ENCODE measurements around the gene STAP2. TPM values are rescaled to one million over a fixed set of nuclear protein-coding genes. Genes with fewer than 3 reads are reported as not detected.

Gene STAP2
- total and polyA plus RNA-seq, 10 of the 15 experiments (the other 5 are each of a cell fraction or from before 2014, with no cell fraction given), result 0.84 to 22.4 (median 15.2) TPM

DNA sequence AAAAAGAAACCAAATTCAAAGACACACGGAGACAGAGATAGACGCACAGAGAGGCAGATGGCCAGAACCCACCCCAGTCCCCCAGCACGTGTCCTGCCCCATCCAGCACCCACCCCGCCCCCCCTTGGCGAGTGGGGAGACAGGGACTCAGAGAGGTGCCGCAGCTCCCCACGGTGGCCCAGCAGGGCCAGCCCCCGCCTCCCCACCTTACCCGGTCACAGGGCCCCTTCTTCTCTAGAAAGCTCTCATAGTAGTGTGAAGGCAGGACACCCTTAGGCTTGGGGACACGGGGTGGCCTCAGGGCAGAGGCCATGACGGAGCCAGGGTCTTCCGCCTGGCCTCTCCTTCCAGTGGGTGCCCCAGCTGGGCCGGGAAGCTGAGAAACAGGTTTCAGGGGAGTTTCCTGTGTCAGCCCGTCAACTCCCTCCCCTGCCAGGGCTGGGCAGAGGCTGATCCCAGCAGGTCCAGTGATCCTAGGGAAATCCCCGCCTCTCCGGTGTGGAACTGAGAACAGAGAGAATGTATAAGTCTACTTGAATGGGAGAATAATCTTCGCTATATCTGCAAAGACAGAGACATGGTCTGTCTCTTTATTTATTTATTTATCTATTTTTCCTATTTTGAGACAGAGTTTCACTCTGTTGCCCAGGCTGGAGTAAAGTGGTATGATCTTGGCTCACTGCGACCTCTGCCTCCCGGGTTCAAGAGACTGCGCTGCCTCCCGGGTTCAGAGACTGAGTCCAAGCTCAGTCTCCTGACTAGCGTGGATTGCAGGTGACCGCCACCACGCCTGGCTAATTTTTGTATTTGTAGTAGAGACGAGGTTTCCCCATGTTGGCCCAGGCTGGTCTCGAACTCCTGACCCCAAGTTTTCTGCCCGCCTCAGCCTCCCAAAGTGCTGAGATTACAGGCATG lies at the start of gene STAP2 (continued):
- TF ChIP-seq ZNF274 (IDR thresholded peaks at IDR 0.05; ENCODE audit: insufficient read depth, insufficient read length), result no peak
- TF ChIP-seq NR2C2 (IDR thresholded peaks at IDR 0.05; ENCODE audit: borderline replicate concordance, control insufficient read depth, insufficient read length, low read depth), result no peak

DNA sequence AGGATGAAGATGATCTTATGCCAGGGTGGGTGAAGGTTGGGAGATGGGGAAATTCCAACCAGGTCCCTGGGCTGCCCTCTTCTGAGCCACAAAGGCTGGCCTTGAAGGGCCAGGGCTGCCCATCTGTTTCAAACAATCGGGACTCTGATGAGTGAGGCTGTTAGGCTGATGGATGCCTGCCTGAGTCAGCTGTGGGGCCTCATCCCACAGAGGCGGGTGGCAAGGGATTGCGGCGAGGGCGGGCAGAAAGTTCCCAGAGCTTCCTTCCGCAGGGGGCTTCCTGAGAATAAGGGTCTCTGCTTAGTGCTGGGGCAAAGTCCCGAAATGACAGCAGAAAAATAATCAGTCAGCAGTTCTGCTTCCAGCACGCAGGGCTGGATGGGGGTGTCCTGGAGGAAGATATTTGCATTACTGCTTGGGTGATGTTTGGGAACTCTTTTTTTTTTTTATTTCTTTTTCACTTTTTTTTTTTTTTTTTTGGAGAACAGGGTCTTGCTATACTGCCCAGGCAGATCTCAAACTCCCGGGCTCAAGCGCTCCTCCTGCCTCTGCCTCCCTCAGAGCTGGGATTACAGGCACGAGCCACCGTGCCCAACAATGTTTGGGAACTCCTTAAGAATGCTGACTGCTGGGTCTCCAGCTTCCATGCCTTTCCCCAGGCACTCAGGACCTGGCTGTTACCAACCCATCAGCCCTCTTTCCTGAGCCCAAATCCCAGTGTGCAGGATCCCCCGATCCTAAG lies 47.6 kb upstream of the STAP2 start:
- Histone ChIP-seq H3K36me3 (ENCODE audit: control insufficient read depth in 2 of 2, insufficient read depth in 2 of 2, low read length in 1 of 2) (peaks cover 11 to 23% of the 10 kb centered on the region in 2 experiments; a peak in 3 of 4 replicates), H3K4me3 (no peak overlapping the region), H3K79me2 (ENCODE audit: control insufficient read depth, insufficient read depth, low read length) (peaks cover 55% of the 10 kb centered on the region), H2AFZ (ENCODE audit: control insufficient read depth, low read depth, low read length) (no peak overlapping the region), H3K9ac (ENCODE audit: control insufficient read depth, insufficient read depth, low read length) (no peak overlapping the region), H3K9me3 (replicated peaks; ENCODE audit: control insufficient read depth, insufficient read depth, low read length) (no peaks in the 10 kb centered on the region), H3K27ac (ENCODE audit: control insufficient read depth, insufficient read depth) (no peak overlapping the region; the same call in 1 of the 2 replicates), H3K27me3 (replicated peaks in 1 of 2; ENCODE audit: control insufficient read depth in 2 of 2, insufficient read depth in 2 of 2, low read length in 1 of 2) (no peaks in the 10 kb centered on the region), H3K4me1 (ENCODE audit: control insufficient read depth, insufficient read depth, low read length) (peaks cover 9% of the 10 kb centered on the region), H3K4me2 (ENCODE audit: control insufficient read depth, insufficient read depth) (no peak overlapping the region), H4K20me1 (ENCODE audit: control insufficient read depth, insufficient read depth) (peaks cover 7% of the 10 kb centered on the region)
- WGBS (ENCODE audit: insufficient coverage, insufficient replicate concordance, low lambda C conversion rate, missing lambda C conversion rate), result 88% methylated on average over 13 of the region's 13 CpGs
- TF ChIP-seq, protein P1, sequence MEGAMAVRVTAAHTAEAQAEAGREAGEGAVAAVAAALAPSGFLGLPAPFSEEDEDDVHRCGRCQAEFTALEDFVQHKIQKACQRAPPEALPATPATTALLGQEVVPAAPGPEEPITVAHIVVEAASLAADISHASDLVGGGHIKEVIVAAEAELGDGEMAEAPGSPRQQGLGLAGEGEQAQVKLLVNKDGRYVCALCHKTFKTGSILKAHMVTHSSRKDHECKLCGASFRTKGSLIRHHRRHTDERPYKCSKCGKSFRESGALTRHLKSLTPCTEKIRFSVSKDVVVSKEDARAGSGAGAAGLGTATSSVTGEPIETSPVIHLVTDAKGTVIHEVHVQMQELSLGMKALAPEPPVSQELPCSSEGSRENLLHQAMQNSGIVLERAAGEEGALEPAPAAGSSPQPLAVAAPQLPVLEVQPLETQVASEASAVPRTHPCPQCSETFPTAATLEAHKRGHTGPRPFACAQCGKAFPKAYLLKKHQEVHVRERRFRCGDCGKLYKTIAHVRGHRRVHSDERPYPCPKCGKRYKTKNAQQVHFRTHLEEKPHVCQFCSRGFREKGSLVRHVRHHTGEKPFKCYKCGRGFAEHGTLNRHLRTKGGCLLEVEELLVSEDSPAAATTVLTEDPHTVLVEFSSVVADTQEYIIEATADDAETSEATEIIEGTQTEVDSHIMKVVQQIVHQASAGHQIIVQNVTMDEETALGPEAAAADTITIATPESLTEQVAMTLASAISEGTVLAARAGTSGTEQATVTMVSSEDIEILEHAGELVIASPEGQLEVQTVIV (IDR thresholded peaks at IDR 0.05; ENCODE audit: borderline replicate concordance, partially characterized antibody), result no peak
- TF ChIP-seq SPI1 (IDR thresholded peaks at IDR 0.05; ENCODE audit: borderline replicate concordance, insufficient read depth, low read depth, low read length) (no peak), NFXL1 (IDR thresholded peaks at IDR 0.05; ENCODE audit: borderline replicate concordance) (no peak), POLR2AphosphoS5 (IDR thresholded peaks at IDR 0.05; ENCODE audit: low read length) (peak; percentile 23; the same call in 1 of the 2 replicates)
- TF ChIP-seq, protein P2, sequence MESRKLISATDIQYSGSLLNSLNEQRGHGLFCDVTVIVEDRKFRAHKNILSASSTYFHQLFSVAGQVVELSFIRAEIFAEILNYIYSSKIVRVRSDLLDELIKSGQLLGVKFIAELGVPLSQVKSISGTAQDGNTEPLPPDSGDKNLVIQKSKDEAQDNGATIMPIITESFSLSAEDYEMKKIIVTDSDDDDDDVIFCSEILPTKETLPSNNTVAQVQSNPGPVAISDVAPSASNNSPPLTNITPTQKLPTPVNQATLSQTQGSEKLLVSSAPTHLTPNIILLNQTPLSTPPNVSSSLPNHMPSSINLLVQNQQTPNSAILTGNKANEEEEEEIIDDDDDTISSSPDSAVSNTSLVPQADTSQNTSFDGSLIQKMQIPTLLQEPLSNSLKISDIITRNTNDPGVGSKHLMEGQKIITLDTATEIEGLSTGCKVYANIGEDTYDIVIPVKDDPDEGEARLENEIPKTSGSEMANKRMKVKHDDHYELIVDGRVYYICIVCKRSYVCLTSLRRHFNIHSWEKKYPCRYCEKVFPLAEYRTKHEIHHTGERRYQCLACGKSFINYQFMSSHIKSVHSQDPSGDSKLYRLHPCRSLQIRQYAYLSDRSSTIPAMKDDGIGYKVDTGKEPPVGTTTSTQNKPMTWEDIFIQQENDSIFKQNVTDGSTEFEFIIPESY (IDR thresholded peaks at IDR 0.05), result no peak
- TF ChIP-seq, protein P3, sequence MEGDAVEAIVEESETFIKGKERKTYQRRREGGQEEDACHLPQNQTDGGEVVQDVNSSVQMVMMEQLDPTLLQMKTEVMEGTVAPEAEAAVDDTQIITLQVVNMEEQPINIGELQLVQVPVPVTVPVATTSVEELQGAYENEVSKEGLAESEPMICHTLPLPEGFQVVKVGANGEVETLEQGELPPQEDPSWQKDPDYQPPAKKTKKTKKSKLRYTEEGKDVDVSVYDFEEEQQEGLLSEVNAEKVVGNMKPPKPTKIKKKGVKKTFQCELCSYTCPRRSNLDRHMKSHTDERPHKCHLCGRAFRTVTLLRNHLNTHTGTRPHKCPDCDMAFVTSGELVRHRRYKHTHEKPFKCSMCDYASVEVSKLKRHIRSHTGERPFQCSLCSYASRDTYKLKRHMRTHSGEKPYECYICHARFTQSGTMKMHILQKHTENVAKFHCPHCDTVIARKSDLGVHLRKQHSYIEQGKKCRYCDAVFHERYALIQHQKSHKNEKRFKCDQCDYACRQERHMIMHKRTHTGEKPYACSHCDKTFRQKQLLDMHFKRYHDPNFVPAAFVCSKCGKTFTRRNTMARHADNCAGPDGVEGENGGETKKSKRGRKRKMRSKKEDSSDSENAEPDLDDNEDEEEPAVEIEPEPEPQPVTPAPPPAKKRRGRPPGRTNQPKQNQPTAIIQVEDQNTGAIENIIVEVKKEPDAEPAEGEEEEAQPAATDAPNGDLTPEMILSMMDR (IDR thresholded peaks at IDR 0.05 in 2 of 3, conservative IDR thresholded peaks at IDR 0.05 in 1 of 3; ENCODE audit: control insufficient read depth in 2 of 3, extremely low read depth in 1 of 3, insufficient read depth in 1 of 3, low read depth in 3 of 3, low read length in 3 of 3), result no peak
- DNase-seq (ENCODE audit: low read depth, low spot score) (no peak), ATAC-seq (no peak), FAIRE-seq (no peak)
- CTCF ChIA-PET, result interaction anchor here (1.0 kb wide), 1 partner anchor 119 kb away, joined by 4 read pairs; no protein-coding TSS in a partner anchor
- SMC1A ChIA-PET (ENCODE audit: uncharacterized antibody, unreplicated experiment), result no interaction called here
- in situ Hi-C loops (cut with MboI) (no loop called here), intact Hi-C loops (cut with micrococcal nuclease; ENCODE audit: unreplicated experiment) (no loop called here)
- POLR2A ChIA-PET, result interaction anchor here (1.1 kb wide), 1 partner anchor 10 kb away, joined by 3 read pairs; no protein-coding TSS in a partner anchor
- BruUV-seq (replicated peaks), result no TSS peak
- RAD21 ChIA-PET (ENCODE audit: unreplicated experiment), result interaction anchor here (0.7 kb wide), 1 partner anchor 20 kb away, joined by 3 read pairs; no protein-coding TSS in a partner anchor

Data from GM12878 (cell line).